ENCODE measurements around the gene CD24.

Gene CD24

DNA sequence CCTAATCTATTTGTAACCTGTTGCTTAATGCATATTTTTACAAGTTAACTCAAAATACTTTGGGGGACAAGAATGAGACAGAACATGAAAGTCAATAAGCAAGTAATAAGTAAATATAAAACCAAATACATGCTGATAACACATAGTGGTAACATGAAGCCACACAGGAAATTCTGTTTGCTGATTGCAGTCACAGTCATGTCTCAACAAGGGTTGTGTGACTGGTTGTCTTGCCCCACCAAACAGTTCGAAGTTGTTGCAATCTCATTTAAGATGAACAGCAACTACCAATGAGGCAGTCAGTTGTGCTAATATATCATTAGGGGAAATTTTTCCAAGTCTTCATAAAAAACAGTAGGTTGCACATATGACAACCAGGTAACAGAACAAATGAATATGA, 14.5 kb downstream of the CD24 start:
- TF ChIP-seq, protein P1, sequence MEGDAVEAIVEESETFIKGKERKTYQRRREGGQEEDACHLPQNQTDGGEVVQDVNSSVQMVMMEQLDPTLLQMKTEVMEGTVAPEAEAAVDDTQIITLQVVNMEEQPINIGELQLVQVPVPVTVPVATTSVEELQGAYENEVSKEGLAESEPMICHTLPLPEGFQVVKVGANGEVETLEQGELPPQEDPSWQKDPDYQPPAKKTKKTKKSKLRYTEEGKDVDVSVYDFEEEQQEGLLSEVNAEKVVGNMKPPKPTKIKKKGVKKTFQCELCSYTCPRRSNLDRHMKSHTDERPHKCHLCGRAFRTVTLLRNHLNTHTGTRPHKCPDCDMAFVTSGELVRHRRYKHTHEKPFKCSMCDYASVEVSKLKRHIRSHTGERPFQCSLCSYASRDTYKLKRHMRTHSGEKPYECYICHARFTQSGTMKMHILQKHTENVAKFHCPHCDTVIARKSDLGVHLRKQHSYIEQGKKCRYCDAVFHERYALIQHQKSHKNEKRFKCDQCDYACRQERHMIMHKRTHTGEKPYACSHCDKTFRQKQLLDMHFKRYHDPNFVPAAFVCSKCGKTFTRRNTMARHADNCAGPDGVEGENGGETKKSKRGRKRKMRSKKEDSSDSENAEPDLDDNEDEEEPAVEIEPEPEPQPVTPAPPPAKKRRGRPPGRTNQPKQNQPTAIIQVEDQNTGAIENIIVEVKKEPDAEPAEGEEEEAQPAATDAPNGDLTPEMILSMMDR (IDR thresholded peaks at IDR 0.05; ENCODE audit: borderline replicate concordance, insufficient read depth, low read depth, low read length): no peak
- H3K4me3 ChIP-seq (ENCODE audit: low read depth, low read length): no peak overlapping the region

DNA sequence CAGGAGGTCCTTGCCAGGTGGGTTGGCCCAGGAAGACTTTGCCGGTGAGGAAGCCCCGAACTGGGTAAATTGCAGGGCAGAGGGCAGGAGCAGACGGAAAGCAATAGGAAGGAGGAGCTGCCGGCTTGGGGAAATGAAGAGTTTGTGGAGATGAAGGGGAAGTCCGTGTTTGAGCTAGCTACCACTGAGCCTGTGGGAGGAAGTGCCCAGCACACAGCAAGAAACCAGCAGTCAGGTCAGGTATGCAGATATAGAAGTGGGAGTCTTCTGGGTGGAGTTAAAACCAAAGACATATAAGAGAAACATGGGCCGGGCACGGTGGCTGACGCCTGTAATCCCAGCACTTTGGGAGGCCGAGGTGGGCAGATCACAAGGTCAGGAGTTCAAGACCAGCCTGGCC, 34.7 kb downstream of the CD24 start:
- TF ChIP-seq, protein P1 (IDR thresholded peaks at IDR 0.05; ENCODE audit: borderline replicate concordance, insufficient read depth, low read depth, low read length): no peak
- H3K4me3 ChIP-seq (ENCODE audit: low read depth, low read length): no peak overlapping the region

DNA sequence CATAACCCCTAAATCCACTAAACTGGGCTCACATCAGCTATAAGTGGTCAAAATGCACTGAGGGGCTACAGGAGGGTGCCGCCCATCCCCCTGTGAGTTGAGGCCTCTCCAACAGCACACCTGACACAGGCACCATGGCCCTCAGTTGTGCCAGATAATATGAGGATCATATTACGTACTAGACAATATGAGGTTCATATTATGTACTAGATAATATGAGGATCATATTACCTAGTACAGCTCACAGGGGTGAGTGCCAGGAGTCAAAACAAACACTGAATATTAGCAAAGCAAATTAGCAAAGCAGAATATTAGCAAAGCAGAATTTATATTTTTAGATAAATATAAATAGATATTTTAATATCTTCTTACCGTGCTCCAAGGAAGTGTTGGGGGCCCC, 35.3 kb downstream of the CD24 start:
- no peak overlapping the region for H3K4me3 ChIP-seq (ENCODE audit: low read depth, low read length)
- TF ChIP-seq, protein P1 (IDR thresholded peaks at IDR 0.05; ENCODE audit: borderline replicate concordance, insufficient read depth, low read depth, low read length): no peak

DNA sequence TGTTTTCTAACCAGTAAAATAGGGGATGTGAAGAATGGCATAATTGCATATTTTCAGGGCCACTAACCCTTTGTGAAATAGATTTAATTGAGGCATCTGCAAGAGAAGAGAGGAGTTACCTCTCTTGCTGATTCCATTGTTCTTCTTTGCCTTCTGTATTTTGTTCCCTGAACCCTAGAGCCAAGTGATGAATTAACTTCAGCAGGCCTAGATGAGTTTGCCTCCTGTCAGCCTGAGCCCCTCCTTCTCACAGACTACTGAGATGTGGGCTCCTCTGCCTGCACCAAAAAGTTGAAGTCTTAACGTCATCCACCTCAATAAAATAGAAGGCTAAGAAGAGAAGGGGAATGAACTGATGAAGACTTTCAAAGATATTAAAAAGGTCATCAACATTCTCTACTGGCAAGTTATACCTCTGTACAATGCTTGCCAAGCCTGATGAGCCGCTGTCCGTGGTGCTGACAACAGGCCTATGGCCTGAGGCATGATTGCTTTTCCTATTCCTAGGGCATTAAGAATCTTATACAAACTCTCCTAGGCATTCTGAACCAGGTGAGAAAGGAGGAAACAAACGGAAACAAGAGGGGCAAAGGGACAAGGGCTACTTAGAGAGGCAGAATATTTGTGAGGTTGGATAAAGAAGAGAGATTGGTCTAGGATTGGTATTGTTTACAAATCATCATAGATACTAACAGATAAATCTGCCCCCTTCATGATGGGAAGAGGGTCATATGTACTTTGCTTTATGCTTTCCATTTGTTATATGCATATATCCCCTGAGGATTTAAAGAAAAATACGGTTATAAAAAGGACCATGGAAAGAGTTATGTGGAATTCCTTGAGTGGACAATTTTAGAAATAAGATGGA, 46.8 kb downstream of the CD24 start:
- TF ChIP-seq, protein P1 (IDR thresholded peaks at IDR 0.05; ENCODE audit: borderline replicate concordance, insufficient read depth, low read depth, low read length): no peak
- H3K4me3 ChIP-seq (ENCODE audit: low read depth, low read length): no peak overlapping the region

DNA sequence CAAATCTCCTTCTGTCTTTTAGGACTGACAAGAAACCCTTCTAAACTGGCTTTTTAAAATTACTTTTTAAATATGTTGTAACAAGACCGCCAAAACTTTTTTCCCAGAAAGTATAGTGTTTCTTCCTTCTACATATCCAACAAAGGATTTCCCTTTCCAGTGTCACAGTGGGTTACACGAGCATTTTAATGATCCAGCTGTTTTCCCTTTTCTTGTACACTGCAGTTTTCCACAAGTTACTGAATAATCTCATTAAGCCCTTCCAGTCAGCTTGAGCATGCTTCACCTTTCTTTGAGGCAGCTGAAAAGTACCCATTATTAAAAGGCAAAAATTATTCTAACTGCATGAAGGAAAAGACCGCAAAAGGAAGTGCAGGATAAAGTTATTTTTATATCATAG, 48.6 kb downstream of the CD24 start:
- TF ChIP-seq, protein P1 (IDR thresholded peaks at IDR 0.05; ENCODE audit: borderline replicate concordance, insufficient read depth, low read depth, low read length): no peak
- no peak overlapping the region for H3K4me3 ChIP-seq (ENCODE audit: low read depth, low read length)

DNA sequence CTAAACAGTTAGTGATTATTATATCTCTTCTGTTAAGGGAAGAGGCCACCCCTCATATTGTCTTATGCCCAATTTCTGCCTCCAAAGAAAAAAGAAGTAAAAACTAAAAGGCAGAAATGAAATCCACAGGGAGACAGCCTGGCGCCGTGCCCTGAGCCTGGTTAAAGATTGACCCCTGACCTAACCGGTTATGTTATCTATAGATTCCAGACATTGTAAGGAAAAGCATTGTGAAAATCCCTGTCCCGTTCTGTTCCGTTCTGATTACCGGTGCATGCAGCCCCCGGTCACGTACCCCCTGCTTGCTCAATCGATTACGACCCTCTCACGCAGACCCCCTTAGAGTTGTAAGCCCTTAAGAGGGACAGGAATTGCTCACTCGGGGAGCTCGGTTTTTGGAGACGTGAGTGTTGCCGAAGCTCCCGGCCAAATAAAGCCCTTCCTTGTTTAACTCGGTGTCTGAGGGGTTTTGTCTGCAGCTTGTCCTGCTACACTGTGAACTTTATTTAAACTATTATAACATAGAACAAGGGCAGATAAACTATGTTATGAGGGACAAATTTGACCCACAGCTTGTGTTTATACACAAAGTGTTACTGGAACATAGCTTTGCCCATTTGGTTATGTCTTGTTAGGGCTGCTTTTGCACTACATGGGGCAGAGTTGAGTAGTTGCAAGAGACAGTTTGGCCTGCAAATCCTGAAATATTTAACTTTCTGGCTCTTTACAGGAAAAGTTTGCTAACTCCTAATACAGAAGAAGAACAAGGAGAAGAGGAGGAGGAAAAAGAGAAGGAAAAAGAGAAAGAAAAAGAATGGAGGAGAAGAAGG, 49.6 kb downstream of the CD24 start:
- TF ChIP-seq, protein P1 (IDR thresholded peaks at IDR 0.05; ENCODE audit: borderline replicate concordance, insufficient read depth, low read depth, low read length): no peak
- H3K4me3 ChIP-seq (ENCODE audit: low read depth, low read length): no peak overlapping the region
